OCI-LY3 (cell line): Measurements from ENCODE around the gene SYS1.

Experiments used
- H2AFZ ChIP-seq: fragments of 200-600, 300-600 bp; shearing (Covaris generic); 2 replicates; pipeline ENCODE4 v1.6.0; 2014; ENCODE audit warnings: antibody characterized with exemption, low read depth, low read length
- H3K27ac ChIP-seq: fragments of 200-600, 300-600 bp; sonication (generic); 2 replicates; pipeline ENCODE4 v1.5.1; 2014; ENCODE audit warnings: mild to moderate bottlenecking, low read length, moderate library complexity, mixed read lengths
- H3K27me3 ChIP-seq: fragments of 200-600, 300-600 bp; sonication (generic); 2 replicates; pipeline ENCODE4 v1.6.1; 2014; ENCODE audit warnings: low read depth, low read length, mixed read lengths
- H3K36me3 ChIP-seq: fragments of 200-600, 300-600 bp; sonication (generic); replicated peaks from 2 replicates; pipeline ENCODE3; 2014; ENCODE audit warnings: low read depth, low read length, mixed read lengths
- H3K4me1 ChIP-seq: fragments of 300-600, 200-600 bp; sonication (generic); 2 replicates; pipeline ENCODE4 v1.6.1; 2014; ENCODE audit warnings: low read length, mixed read lengths
- H3K4me2 ChIP-seq: fragments of 200-600, 300-600 bp; sonication (generic); 2 replicates; pipeline ENCODE4 v1.6.1; 2014; ENCODE audit warnings: low read length, mixed read lengths
- H3K4me3 ChIP-seq: fragments of 300-600, 200-600 bp; sonication (generic); 2 replicates; pipeline ENCODE4 v1.5.1; 2014; ENCODE audit warnings: antibody characterized with exemption, mild to moderate bottlenecking, low read length, moderate library complexity
- H3K79me2 ChIP-seq: fragments of 300-600, 200-600 bp; shearing (Covaris generic); 2 replicates; pipeline ENCODE4 v1.6.1; 2014; ENCODE audit warnings: mild to moderate bottlenecking, low read length, mixed read lengths
- H3K9ac ChIP-seq: fragments of 300-600, 200-600 bp; shearing (Covaris generic); 2 replicates; pipeline ENCODE4 v1.6.0; 2014; ENCODE audit warnings: mild to moderate bottlenecking, low read length, moderate library complexity
- H3K9me3 ChIP-seq: fragments of 200-600, 300-600 bp; shearing (Covaris generic); 2 replicates; pipeline ENCODE4 v1.6.1; 2014; ENCODE audit warnings: low read length, mixed read lengths; ENCODE audit not compliant: insufficient read depth
- H4K20me1 ChIP-seq: fragments of 200-600, 300-600 bp; sonication (generic); 2 replicates; pipeline ENCODE4 v1.6.1; 2016; ENCODE audit warnings: low read length, mixed read lengths; ENCODE audit not compliant: insufficient read depth
- EZH2phosphoT487 ChIP-seq: fragments of 200-600 bp; shearing (Covaris generic); IDR thresholded peaks from 2 replicates; pipeline ENCODE4 v1.6.1; 2018; ENCODE audit warnings: antibody characterized with exemption, mixed run types, low read depth
- TF ChIP-seq, protein P1 (sequence below): fragments of 200-600, 300-600 bp; sonication (generic); IDR thresholded peaks from 2 replicates; pipeline ENCODE4 v1.5.1; 2014; ENCODE audit warnings: antibody characterized with exemption, low read length, low read depth

SYS1 gene

DNA sequence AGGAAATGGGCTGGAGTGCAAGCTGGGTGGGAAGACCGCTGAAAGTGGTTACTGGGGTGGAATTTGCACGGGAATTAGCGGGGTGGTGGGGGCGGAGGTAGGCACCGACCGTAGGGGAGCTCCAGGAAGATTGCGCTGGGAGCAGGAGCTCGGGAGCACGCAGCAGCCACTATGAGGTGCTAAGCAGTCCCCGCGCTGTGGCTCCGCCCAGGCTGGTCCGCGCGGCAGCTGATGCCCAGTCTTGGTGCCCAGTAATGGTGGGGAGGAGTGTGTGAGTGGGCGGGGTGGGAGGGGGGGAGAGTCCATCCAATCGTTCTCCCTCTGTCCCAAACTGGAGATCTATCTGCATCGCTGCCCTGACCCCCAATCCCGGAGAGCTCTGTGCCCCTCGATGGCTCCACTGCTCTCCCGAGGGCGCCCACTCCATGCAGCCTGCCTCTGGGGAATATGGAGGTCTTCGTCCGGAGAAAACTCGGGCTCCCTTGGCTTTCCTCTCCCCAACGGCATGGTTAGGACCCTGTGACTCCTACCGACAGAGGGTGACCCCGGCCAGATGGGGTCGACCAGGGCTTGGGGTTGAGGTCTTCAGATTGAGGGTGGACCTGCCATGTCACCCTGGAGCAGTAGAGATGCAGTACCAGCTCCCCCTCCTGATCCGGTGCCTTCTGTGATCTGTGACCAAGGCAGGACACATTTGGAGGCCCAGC is 9.8 kb downstream of the SYS1 start:
- Histone ChIP-seq H3K27me3 (peaks cover 16% of the 10 kb centered on the region), H4K20me1 (peaks cover 25% of the 10 kb centered on the region), H3K27ac (no peak overlapping the region), H3K4me3 (peak overlapping the region; percentile 71), H3K4me2 (peak overlapping the region; percentile 74), H3K9me3 (no peaks in the 10 kb centered on the region), H3K4me1 (peaks cover 35% of the 10 kb centered on the region), H3K79me2 (peaks cover 9% of the 10 kb centered on the region; the same call in 1 of the 2 replicates), H3K36me3 (peaks cover 20% of the 10 kb centered on the region), H2AFZ (no peak overlapping the region), H3K9ac (no peak overlapping the region)
- TF ChIP-seq, protein P1, sequence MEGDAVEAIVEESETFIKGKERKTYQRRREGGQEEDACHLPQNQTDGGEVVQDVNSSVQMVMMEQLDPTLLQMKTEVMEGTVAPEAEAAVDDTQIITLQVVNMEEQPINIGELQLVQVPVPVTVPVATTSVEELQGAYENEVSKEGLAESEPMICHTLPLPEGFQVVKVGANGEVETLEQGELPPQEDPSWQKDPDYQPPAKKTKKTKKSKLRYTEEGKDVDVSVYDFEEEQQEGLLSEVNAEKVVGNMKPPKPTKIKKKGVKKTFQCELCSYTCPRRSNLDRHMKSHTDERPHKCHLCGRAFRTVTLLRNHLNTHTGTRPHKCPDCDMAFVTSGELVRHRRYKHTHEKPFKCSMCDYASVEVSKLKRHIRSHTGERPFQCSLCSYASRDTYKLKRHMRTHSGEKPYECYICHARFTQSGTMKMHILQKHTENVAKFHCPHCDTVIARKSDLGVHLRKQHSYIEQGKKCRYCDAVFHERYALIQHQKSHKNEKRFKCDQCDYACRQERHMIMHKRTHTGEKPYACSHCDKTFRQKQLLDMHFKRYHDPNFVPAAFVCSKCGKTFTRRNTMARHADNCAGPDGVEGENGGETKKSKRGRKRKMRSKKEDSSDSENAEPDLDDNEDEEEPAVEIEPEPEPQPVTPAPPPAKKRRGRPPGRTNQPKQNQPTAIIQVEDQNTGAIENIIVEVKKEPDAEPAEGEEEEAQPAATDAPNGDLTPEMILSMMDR: no peak
- no peak for TF ChIP-seq EZH2phosphoT487

DNA sequence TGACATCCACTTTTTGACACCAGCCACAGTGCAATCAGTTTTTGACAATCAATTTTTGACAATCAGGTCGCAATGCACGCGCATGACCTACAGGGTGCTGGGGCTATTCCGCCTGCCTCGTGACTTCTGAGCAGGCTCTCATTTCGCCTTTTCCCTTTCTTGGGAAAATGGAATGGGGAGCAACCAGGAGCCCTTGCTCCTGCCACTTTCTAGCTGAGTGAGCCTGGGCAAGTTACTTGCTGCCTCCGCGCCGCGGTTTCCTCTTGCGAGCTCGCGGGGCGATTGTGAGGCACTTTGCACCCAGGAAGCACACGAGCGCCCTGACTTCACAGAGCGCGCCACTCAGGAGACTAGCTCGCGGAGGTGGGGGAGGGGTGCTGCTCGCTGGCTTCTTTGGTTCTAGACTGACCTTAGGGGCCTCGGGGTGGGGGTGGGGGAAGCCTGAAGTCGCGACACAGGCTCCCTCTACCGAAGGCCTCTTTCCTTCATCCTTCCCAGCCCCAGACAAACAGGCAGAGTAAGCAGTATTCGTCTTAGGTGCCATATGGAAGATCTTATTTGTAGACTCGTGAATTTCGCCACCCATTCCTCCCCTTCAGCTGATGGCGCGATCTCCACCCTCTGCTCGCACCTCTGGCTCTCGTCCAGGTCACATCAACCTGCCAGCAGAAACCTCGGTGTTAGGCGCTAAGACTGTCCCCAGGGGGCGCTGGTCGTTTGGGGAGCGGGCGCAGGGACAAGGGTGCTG is 10.6 kb downstream of the SYS1 start:
- H3K4me2 ChIP-seq: peak overlapping the region; percentile 74
- H4K20me1 ChIP-seq: peaks cover 21% of the 10 kb centered on the region
- peak overlapping the region; percentile 71 for H3K4me3 ChIP-seq
- H3K36me3 ChIP-seq: peaks cover 23% of the 10 kb centered on the region
- H3K27ac ChIP-seq: no peak overlapping the region
- TF ChIP-seq, protein P1: peak; percentile 98
- no peak for TF ChIP-seq EZH2phosphoT487
- no peaks in the 10 kb centered on the region for H3K9me3 ChIP-seq
- 0 out of 2 replicates have a peak overlapping the region, but pooled peaks have one; percentile 9 for H2AFZ ChIP-seq
- H3K79me2 ChIP-seq: peaks cover 9% of the 10 kb centered on the region; the same call in 1 of the 2 replicates
- H3K9ac ChIP-seq: peak overlapping the region; percentile 41
- H3K27me3 ChIP-seq: peaks cover 16% of the 10 kb centered on the region
- H3K4me1 ChIP-seq: peaks cover 30% of the 10 kb centered on the region

DNA sequence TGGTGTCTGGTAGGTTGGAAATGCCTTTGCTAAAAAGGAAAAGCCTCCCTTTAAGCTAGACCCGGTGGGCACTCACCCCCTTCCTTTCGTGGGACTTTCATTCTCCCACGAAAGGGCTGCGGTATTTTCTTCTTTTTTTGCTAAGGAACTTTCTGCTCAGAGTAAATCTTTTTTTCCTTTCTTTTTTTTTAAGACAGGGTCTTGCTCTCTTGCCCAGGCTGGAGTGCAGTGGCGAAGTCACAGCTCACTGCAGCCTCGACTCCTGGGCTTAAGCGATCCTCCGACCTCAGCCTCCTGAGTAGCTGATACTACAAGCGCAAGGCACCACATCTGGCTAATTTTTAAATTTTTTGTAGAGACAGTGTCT is 11.1 kb downstream of the SYS1 start:
- H2AFZ ChIP-seq: no peak overlapping the region
- H3K9ac ChIP-seq: no peak overlapping the region
- H3K27ac ChIP-seq: no peak overlapping the region
- H3K4me2 ChIP-seq: peak overlapping the region; percentile 74; the same call in 1 of the 2 replicates
- H3K36me3 ChIP-seq: peaks cover 23% of the 10 kb centered on the region
- no peak for TF ChIP-seq EZH2phosphoT487
- TF ChIP-seq, protein P1: no peak
- peaks cover 16% of the 10 kb centered on the region; the same call in 1 of the 2 replicates for H4K20me1 ChIP-seq
- H3K4me3 ChIP-seq: peak overlapping the region; percentile 71; the same call in 1 of the 2 replicates
- peaks cover 24% of the 10 kb centered on the region for H3K4me1 ChIP-seq
- H3K27me3 ChIP-seq: peaks cover 16% of the 10 kb centered on the region
- peaks cover 9% of the 10 kb centered on the region; the same call in 1 of the 2 replicates for H3K79me2 ChIP-seq
- no peaks in the 10 kb centered on the region for H3K9me3 ChIP-seq

DNA sequence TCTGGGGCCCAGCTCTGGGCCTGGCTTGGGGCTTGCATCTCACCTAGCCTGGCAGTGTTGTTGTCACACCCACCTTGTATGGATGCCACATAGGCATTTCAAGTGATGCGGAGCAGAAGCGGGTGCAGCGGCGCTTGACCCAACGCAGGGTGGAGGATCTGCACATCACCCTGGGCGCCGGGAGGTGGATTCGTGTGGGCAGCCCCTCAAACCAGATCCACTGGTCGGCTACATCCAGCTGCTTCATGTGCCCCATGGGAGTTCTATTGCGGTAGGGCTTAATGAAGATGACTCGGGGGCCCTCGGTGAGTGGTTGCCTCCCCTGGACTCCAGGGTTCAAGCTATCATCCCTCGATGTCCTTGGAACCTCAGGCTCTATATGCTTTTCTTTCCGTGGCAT is 12.0 kb downstream of the SYS1 start:
- Histone ChIP-seq H3K4me3 (no peak overlapping the region), H3K9ac (no peak overlapping the region), H3K79me2 (peaks cover 7% of the 10 kb centered on the region; the same call in 1 of the 2 replicates), H3K4me1 (peaks cover 15% of the 10 kb centered on the region), H3K27me3 (peaks cover 15% of the 10 kb centered on the region), H3K27ac (no peak overlapping the region), H3K9me3 (no peaks in the 10 kb centered on the region), H2AFZ (no peak overlapping the region), H3K4me2 (no peak overlapping the region), H3K36me3 (peaks cover 23% of the 10 kb centered on the region), H4K20me1 (peaks cover 15% of the 10 kb centered on the region; the same call in 1 of the 2 replicates)
- no peak for TF ChIP-seq EZH2phosphoT487
- TF ChIP-seq, protein P1: no peak
